Middle frontal gyrus (tissue), 1 donor: Measurements from ENCODE around the gene ZNF579.
A peak's percentile ranks its signal among the peaks of the same experiment; 100 is the strongest.
"Not testable (repeated sequence)": the region's sequence is repeated elsewhere in the genome, so short reads cannot be mapped to it uniquely, and the experiment has no call there.

ENCODE experiments used
- DNase-seq: peaks from one replicate; pipeline ENCODE4 v3.0.0-alpha.2; 2015; ENCODE audit warnings: low spot score; ENCODE audit errors: extremely low spot score

The ZNF579 gene

DNA sequence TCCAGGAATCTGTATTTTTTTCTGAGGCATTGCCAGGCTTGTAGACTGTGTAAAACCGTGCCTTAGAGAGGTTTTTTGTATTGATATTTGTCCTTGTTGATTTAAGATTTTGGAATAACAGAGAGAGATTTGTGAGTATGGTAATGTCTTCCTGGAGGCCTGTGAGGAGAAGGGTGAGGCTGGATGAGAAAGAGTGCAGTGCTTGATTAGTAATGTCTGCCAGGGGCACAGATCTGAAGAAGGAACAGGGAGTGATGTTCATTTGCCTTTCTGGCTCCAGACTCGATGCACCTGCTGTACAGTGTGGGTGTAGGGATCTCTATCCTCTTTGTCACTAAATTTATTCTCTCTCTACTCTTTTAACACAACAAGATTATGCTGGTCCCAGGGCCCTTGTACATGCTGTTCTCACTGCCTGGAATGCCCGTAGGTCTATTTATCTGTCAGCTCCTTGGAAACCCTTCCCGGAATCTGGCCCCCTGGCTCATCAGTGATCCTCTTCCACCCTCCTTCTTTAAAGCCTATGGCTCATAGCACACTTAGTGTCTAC is 14.4 kb upstream of the ZNF579 start:
- DNase-seq: no peak

DNA sequence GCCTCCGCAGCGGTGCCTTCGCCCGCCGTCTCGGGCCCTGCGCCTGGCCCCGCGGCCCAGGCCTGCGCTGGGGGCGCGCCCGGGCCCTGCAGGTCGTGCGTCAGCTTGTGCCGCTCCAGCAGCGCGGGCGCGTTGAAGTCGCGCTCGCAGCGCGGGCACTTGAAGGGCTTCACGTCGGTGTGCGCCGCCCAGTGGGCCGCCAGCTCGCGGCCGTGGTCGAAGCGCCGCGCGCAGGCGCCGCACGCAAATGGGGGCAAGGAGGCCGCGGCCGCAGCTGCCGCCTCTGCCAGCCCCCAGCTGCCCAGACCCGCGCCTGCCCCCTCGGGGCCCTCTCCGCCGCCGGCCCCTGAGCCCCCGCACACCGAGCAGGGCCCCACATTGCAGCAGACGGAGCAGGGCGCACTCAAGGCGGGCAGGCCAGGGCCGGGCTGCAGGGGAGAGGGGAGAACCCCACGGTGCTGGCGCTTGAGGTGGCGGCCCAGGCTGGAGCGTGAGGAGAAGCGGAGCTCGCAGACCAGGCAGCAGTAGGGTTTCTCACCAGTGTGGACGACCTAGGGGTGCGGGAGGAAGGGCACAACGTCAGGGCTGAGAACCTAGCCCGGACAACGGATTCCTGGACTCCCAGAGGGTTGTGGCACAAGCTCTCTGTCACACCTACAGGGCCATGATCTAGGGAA is 12.6 kb upstream of the ZNF579 start:
- no peak for DNase-seq

DNA sequence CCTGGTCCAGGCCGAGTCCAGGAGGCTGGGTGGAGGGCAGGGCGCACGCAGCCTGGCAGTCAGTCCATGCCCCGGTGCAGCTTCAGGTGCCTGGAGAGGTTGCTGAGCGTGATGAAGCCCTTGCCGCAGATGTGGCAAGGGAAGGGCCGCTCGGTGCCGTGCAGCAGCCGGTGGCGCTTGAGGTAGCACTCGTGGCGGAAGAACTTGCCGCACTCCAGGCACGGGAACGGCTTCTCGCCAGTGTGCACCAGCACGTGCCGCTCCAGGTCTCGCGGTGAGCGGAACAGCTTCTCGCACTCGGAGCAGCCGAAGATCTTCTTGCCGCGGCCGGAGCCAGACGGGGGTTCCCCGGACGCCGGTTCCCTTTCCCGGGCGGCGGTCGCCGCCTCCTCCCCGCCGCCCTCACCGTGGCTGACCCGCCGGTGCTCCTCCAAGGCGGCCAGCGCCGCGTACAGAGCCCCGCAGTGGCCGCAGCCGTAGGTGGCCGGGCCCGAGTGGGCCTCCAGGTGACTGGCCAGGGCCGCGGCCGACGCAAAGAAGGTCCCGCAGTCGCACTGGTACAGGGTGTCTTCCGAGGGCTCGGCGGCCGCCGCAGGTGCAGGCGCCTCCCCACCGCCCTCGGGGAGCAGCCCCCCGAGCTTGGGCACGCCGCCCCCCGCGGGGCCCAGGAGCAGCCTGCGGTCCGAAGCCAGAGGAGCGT is 11.9 kb upstream of the ZNF579 start:
- DNase-seq: no peak

DNA sequence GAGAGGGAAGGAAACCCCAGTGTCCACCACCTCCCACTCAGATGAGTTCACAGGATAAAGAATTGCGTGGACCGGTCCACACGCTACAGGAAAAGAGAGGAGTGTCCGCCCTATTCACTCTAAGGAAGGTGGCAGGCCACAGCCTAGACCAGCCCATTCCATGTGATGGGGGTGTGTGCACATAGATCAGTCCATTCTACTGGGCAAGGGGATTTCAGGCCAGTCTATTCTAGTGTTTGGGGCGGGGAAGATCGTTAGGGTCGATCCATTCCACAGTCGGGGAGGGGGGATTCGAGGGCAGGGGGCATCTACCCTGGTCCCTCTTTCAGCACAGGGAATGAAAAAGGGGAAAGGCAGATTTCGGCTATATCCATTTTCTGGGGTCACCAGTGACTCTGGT is 10.9 kb upstream of the ZNF579 start:
- no peak for DNase-seq

DNA sequence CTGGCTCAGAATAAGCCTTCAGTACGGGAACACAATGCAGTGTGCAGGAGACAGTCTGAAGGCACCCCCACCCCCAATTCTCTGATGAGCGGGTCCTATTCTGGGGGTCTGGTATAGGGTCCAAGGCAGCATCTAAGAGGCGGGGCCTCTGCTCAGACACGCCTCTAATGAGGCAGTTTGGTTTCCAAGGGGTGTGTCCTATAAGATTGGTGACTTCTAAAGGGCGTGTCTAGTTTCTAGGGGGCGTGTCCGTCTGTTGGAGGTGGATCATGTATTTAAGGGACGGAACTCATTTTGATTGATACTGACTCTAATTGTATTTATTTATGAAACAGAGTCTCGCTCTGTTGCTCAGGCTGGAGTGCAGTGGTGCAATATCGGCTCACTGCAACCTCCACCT is 10.0 kb upstream of the ZNF579 start:
- DNase-seq: no peak

DNA sequence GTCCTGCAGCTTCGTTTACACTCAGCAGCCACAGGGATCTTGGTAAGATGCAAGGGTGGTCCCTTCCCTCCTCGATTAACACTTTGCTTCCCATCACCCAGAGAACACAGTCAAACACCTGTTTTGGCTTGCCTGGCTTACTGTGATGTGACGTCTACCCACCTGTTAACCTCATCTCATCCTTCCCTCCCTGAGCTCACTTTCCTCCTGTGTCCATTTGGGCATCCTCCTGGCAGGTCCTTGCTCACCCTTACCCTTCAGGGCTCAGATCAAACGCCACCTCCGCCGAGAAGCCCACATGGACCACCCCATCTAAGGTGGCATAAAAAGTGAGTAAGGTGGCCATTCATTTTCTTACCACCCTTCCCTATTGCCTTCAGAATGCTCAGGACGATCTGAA is 9.5 kb upstream of the ZNF579 start:
- DNase-seq: no peak

DNA sequence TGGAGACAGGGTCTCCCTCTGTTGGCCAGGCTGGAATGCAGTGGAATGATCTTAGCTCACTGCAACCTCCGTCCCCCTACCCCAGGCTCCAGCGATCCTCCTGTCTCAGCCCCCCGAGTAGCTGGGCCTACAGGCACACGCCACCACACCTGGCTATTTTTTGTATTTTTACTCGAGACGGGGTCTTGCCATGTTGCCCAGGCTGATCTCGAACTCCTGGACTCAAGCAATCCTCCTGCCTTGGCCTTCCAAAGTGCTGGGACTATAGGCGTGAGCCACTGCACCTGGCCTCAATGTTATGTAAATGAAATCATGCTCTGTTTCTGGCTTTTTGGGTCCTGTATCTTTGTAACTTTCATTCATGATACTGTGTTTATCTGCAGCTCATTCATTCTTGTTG is 8.1 kb upstream of the ZNF579 start:
- no peak for DNase-seq

DNA sequence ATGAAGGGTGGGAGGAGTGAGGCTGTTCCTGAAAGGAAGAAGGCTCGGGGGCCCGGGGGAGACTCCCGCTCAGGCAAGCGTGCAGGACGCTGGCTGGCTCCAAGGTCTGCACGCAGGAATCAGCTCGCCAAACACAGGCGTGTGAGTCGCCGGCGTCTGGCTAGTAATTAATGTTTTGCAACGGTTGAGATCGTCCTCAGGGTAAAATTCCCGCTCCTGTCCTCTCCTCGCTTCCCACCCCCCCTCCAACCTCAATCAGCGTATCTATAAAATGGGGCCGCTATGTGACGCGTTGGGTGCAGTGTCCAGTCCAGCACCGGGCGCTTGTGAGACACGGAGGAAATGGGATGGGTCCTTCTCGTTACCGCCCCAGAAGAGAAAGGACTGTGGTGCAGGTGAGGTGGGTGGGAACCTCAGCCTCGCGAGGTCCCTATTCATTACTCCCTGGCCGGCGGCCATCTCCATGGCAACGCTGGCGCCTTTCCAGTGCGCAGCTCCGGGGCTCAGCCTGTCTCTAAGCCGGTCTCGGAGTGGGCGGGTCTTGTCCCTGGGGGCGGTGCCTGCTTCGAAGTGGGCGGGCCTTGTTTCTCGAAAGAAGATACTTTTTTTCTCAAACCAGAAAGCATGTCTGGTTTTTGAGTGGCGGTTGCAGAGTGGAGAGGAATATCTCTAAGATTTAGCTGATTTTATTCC is 6.5 kb upstream of the ZNF579 start:
- DNase-seq: peak; percentile 58

DNA sequence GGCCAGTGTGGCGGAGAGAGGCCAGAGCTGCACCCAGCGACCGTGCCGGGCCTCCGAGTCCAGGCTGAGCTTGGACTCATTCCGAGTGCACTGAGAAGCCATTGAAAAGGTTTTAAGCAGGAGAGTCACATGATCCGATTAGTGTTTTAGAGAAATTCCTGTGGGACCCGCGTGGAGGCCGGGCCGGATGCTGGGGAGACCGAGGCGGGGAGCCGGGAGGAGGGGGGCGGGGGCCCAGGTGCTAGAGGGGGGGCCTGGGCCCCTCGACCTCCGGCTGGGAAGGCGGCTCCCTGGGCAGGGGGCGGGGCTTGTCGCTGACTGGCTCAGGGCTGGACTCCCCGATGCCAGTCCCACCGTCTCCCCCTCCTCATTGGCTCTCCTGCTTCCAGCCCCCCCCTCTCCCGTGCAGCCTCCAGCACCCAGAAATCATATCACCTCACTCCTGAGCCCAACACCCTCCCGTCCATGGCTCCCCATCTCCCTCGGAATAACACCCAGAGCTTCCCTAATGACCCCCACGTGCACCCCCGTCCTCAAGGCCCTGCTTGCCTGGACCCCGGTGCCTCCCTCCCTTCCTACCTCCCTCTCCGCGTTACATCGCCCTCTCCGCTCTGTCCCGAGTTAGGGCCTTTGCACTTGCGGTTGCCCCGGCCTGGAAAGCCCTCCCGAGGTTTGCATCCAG is 5.2 kb upstream of the ZNF579 start:
- DNase-seq: peak; percentile 27

DNA sequence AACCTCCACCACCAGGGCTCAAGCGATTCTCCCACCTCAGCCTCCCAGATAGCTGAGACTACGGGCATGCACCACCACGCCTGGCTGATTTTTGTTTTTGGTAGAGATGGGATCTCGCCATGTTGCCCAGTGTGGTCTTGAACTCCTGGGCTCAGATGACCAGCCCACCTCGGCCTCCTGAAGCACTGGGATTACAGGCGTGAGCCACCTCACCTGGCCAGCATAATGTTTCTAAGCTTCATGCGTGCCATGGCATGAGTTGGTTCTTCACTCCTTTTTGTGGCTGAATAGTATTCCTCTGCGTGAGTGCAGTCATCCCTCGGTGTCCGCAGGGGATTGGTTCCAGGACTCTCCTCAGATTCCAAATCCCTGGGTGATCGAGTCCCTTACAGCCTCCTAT is 4.2 kb upstream of the ZNF579 start:
- no peak for DNase-seq

DNA sequence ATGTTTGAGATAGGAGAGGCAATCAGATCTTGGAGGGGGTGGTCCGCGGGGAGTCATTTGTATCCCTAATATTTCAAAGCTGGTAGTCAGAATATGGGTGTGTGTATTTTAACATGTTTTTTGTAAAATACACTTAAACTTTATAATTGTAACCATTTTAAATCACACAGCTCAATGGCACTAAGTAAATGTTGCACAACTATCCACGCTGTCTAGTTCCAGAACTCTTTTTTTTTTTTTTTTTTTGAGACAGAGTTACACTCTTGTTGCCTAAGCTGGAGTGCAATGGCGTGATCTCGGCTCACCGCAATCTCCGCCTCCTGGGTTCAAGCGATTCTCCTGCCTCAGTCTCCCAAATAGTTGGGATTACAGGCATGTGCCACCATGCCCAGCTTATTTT is 3.2 kb upstream of the ZNF579 start:
- DNase-seq: not testable (repeated sequence)

DNA sequence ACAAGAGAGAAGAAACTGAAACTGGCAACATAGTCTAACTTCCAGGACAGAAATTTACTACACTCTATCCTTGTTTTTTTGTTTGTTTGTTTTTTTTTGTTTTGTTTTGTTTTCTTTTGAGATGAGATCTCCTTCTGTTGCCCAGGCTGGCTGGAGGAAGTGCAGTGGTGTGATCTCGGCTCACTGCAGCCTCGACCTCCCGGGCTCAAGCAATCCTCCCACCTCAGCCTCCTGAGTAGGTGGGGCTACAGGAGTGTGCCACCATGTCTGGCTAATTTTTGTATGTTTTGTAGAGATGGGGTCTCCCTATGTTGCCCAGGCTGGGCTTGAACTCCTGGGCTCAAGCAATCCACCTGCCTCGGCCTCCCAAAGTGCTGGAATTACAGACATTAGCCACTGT is 1.6 kb upstream of the ZNF579 start:
- not testable (repeated sequence) for DNase-seq

DNA sequence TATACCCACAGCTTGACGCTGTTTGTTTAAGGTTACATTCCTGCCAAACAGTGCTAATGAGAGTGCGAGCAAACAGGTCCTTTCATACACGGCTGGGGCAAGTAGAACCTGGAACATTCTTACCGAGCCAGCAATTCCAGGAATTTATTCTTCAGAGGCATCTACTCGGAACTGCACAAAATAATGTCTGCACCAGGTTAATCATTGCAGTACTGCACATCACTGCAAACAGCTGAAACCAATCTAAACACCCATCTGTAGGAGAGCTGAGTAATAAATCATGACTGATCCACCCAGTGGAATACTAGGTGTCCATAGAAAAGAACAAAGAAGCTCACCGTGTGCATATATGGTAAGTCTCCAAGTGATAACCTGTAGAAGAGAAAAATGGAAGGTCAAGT is 1.2 kb upstream of the ZNF579 start:
- DNase-seq: no peak

DNA sequence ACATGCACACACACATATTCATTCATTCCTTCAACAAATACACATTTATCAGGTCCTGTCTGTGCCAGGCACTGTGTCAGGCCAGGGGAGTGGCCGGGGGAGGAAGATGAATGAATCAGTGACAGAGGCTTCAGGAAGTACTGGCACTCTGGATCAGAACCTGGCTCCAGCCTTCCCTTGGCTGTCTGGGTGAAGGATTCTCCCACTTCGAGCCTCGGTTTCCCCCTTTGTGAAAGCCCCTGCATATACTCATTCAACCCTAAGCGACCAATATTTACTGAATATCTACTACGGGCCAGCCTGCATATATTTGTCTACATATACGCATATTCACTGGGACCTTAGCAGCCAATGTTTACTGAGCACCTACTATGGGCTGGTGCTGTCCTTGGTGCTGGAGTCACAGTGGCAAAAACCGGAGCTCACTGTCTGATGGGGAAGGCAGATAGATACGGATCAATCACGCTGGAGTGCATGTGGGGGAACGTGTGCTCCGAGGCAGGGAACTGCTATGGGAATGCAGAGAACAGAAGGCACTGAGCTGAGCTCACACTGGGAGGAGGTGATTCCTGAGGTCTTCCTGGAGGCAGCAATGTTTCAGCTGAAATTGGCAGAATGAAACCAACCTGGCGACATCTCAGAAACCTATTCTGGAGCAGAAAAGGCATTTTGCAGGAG is 636 bp upstream of the ZNF579 start:
- DNase-seq: no peak

DNA sequence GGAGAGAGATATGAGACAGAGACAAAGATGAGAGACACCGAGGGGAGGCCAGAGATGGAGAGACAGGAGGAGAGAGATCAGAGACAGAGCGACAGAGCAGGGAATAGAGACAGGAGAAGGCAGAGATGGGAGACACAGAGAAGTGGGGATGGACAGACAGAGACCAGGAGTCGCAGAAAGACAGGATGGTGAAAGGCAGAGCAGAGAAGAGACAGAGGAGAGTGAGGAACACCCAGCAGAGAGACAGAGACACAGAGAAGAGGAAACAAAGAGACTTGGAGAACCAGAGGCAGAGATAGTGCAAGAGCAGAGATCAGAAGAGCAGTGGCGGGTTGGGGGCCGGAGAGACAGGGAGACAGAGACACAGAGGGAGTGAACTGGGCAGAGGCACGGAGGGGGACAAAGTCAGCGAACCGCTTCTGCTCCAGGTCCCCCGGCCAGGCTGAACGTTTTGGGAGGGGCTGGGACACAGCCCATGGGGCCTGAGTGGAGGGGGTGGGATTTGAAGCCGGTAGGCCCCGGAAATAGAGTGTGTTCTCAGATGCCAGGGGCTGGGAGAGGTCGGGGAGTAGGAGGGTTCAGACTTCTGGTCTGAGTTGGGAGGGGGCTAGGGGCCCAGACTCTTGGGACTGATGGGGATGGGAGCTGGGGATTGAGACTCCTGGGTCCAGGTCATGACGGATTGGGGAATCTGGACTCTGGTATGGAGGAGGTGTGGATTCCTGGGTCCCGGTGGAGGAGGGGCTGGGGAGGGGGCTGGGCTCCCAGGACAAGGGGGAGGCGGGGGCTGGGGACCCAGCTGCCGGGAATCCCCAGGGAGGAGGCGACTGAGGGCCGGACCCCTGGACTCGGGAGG is 654 bp downstream of the ZNF579 start:
- no peak for DNase-seq

DNA sequence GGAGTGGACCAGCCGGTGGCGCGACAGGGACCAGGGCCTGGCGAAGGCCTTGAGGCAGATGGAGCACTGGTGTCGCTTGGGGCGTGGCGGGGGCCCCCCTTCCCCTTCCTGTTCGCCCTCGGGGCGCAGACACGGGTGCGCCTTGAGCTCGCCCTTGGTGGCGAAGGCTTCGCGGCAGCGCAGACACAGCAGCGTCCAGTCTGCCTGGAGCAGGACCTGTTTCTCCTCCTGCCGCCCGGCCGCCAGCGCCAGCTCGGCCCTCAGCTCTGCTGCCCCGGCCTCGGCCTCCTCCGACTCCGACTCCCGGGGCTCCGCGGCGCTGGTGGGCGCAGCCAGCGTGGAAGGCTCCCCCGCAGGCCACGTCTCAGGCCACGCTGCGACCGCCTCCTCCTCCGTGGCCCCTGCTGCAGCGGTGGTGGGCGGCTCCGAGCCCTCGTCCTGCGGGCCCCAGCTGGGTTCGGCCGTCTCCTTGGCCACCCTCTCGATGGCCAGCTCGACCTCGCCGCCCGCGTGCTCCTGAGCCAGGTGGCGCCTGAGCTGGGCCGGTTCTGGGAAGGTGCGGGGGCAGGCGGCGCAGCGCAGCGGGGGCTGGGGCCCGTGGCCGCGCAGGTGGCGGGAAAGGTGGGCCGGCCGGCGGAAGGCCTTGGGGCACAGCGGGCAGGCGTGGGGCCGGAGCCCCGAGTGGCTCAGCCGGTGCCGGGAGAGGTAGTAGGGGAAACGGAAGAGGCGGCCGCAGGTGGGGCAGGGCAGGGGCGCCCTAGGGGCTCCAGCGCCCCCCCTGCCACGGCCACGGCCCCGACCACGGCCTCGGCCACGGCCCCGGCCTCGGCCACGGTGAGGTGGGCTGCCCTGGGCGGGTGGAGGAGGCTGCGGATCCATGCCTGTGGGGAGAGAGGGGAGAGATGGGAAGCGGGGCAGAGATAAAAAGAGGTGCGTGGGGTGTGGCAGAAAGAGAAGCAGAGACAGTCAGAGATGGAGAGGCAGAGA is 1.6 kb downstream of the ZNF579 start:
- no peak for DNase-seq

DNA sequence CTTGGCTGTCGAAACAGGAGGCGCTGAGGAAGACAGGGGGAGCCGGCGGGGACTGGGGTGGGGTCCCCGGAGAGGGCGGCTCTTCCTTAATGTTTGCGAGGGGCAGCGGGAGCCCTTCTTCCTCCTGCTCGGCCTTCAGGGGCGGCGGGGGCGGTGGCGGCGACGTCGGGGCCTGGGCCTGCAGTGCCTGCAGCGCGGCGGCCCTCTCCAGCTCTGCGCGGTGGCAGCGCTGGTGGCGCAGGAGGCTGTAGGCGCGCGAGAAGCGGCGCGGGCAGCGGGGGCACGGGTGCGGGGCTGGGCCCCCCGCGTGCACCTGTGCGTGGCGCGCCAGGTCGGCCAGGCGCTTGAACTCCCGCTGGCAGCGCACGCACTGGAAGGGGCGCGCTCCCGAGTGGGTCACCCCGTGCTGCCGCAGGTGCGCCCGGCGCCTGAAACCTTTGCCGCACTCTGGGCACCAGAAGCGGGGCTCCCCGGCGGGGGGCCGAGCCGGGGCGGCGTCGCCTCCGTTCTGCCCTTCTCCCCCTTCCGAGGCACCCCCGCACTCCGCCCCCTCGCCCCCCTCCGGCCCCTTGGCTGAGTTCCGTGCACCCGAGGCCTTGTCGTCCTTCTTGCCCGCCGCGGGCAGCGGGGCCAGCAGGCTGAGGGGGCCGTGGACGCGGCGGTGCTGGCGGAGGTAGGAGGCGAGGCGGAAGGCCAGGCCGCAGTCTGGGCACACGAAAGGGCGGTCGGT is 2.5 kb downstream of the ZNF579 start:
- no peak for DNase-seq

DNA sequence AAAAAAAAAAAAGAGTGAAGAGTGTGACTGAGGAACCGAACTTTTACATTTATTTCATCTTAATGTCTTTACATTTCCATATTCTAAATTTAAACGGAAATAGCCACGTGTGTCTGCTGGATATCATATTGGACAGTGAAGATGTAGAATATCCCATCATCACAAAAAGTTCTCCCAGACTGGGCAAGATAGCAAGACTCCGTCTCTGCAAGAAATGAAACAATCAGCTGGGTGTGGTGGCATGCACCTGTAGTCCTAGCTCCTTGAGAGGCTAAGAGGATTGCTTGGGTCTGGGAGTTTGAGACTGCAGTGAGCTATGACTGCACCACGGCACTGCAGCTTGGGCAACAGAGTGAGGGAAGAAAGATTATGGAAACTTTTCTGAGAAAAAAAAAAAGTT is 3.9 kb downstream of the ZNF579 start:
- DNase-seq: no peak
